Measurements from ENCODE around the gene RNF141.

Gene RNF141

DNA sequence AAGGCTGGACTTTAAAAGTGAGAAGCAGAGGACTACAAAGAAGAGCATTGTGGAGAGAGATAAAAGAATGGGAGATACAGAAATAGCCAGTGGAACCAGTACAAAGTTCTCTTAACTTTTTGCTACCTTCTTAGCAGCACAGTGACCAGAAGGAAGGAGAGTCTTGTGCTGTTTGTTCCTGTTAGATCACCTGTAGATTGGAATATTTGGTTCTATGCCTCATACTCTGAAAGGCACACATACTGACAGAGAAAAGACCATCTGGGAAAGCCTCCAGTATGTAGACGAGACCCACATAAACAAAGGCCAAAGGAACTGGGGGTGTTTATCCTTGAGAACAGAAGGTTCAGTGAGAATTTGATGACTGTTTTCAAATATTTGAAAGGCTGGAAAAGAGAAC lies 18.7 kb downstream of the RNF141 start:
- DNase-seq = no peak

- DNase-seq = no peak
These were observed 20.4 kb downstream of the RNF141 start for GRCh38 chr11:10520562-10520961.

DNA sequence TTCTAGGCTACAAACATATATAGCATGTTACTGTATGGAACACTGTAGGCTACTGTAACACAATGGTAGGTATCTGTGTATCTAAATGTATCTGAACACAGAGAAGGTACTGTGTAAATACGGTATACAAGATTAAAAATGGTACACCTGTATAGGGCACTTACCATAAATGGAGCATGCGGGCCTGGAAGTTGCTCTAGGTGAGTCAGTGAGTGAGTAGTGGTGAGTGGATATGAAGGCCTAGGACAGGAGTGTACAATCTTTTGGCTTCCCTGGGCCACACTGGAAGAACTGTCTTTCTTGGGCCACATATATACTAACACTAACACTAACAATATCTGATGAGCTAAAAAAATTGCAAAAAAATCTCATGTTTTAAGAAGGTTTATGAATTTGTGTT lies 21.4 kb downstream of the RNF141 start:
- no peak for DNase-seq

DNA sequence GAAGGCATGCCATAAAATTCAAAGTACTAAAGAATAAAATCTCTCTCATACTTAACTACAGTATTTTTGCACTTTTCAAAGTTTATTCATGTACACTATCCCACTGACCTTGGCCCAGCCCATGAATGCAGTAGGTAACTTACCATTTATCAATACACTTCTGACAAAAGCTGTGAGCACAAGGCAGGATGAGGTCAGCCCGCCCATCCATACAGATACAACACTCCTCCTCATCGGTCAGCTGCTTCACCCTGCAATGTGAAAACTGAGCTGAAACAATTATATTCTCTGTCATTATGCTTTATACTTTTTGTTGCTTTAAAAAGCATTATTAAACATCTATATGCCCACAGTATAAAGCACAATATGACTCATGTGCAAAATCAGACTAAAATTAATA lies 22.1 kb downstream of the RNF141 start:
- no peak for DNase-seq

DNA sequence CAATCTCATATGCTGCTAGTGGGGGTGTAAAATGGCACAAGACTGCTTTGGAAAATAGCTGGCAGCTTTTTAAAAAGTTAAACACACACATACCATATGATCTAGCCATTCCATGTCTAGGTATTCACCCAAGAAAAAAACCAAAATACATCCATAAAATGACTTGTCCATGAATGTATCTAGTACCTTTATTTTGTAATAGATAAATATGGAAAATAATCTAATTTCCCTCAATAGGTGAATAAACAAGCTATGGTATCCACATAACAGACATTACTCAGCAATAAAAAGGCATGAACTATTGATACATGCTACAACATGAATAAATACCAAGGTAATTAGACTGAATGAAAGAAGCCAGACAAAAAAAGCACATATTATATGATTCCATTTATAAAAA lies 22.9 kb downstream of the RNF141 start:
- no peak for DNase-seq

DNA sequence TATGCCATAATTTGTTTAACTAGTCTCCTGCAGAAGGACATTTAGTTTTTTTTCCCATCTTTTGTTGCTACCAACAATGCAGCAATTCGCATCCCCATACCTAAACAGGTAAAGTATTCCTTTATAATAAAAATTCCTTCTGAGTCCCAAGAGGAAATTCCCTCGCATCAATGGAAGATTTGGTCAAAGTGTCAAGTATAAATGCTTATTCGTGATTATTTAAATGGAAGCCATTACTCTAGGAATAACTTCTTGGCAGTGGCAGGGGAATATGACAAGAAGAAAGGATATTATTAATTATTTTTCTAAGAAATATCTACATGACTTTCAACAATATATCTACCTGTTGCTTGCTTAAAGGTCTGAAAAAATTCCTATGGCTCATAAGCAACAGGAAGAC lies 25.6 kb downstream of the RNF141 start:
- DNase-seq = no peak

- DNase-seq = no peak
These were observed 26.3 kb downstream of the RNF141 start for GRCh38 chr11:10514709-10515108.

DNA sequence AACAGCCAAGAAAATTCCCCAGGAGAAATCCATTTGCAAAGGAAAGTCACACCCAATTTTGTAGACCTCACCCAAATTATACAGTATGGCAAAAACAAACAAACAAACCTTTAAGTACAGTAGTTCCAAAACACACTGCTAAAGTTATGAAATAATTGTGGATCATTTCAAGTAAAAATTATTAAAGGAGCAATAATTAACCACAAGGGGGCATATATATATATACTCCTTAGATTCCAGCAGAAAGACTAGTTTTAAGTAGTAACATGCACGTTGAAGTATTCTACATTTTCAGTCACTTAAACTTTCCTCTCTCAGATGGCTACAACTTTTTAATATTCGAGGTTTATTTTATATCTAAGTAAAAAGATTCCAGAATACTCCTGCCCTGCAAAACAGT lies 26.8 kb downstream of the RNF141 start:
- no peak for DNase-seq

- no peak for DNase-seq
These were observed 29.8 kb downstream of the RNF141 start for GRCh38 chr11:10511181-10511621.

GRCh38 chr11:10506008-10506370 lies 35.0 kb downstream of the RNF141 start:
- no peak for DNase-seq

GRCh38 chr11:10505278-10506007 lies 35.5 kb downstream of the RNF141 start:
- DNase-seq = no peak

GRCh38 chr11:10504490-10504889 lies 36.5 kb downstream of the RNF141 start:
- no peak for DNase-seq

DNA sequence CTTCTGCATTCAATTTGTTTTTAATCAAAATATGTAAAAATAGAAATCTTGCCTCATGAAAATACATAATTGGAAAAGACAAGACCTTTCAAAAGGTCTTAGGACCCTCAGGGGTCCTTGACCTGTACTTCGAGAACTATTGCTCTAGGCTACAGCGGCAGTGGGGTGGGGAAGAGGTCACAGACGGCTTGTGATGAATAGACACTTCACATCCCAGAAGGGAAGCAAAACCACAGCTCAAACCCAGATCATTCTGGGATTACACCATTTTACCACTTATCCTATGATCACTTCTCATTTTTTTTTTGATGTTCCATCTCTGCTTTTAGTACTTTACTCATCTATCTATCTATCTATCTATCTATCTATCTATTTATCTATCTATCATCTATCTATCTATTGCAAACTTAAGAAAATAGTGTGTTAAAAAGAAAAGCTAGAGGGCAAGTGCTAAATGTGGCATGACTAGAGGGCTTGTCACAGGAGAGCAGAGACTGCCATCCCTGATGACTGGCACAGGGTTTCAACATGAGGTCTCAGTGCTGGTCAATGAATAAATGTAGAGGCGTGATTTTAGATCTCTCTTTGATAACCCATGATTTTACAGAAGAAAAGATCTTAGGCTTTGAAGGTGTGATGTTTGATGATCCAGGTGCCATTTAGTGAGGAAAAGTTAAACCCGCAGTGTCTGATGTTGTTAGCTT lies 37.1 kb downstream of the RNF141 start:
- no peak for DNase-seq

DNA sequence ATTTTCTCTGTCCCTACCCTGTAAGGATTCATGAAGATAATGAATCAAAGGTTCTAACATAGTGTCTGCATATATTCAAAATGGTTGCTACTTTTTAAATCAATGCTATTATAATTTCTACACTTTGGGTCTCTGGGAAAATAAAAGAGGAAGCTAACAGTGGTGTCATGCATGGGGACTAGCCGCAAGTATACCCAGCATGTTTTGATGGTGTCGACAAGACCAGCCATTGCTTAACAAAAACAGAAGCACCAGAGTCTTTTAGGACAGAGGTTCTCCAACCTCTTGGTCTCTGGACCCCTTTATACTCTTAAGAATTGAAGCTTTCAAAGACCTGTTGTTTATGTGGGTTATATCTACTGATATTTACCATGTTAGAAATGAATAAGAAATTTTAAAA lies 37.8 kb downstream of the RNF141 start:
- DNase-seq = peak; percentile 4 to 31

DNA sequence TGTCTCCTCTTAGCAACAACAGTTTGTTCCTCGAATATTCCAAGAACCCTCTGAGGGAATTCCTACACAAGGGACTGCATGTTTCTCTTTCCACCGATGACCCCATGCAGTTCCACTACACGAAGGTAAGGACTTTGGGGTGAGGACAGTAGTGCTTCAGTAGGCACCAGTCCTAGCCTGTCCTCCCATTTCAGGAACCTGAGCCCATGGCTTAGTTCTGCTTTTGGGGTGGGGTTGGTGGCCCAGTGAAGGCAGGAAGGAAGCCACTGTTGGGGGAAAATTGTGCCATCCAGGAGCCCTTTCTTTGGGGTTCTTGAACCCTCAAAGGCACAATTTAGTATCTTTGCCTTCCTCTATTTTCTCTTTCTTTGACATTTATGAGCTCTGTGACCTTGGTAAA lies 38.2 kb downstream of the RNF141 start:
- peak in 1 of 2 donors; percentile 31 for DNase-seq

- no peak for DNase-seq
These were observed 38.8 kb downstream of the RNF141 start for GRCh38 chr11:10502065-10502680.

- no peak for DNase-seq
These were observed 40.0 kb downstream of the RNF141 start for GRCh38 chr11:10500757-10501684.

DNA sequence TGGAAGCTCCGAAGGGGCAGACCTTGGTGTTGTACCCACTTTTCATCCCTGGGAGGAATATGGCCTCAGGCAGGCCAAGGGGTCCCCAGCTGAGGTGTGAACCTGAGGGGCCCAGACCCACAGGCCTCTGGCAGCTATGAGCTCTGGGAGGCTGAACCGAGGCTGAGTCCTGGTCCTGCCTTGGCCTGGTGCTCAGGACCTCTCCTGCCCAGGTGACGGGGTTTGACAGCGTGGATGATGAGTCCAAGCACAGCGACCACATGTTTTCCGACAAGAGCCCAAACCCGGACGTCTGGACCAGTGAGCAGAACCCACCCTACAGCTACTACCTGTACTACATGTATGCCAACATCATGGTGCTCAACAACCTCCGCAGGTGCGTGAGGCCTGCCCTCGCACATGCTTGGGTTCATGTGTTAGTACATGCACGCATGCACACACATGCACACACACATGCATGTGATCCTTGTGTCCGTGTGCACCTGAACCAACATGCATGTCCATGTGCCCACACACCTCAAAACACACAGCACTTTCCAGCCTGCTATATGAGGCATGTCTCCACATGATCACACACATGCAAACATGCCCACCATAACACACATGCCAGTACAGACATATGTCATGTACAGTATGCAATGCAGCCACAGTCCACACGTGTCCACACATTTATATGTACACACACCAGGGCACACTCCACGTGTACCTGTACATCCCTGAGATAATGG lies 40.9 kb downstream of the RNF141 start:
- DNase-seq = no peak

DNA sequence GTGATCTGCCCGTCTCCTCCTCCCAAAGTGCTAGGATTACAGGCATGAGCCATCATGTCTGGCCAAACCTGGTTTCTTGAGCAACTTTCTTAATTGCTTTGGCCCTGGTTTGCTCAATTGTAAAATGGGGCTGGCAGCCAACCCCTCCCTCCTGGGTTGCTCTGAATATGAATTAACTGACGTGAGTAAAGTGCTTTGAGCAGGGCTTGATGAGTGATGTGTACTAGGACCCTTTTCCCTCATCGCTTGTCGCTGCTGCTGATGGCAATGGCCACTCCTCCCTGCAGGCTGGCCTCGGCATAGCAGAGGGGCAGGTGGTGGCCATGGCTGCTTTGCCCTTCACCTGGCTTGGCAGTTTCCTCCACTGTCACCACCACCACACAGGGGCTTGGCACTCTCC lies 41.5 kb downstream of the RNF141 start:
- no peak for DNase-seq

DNA sequence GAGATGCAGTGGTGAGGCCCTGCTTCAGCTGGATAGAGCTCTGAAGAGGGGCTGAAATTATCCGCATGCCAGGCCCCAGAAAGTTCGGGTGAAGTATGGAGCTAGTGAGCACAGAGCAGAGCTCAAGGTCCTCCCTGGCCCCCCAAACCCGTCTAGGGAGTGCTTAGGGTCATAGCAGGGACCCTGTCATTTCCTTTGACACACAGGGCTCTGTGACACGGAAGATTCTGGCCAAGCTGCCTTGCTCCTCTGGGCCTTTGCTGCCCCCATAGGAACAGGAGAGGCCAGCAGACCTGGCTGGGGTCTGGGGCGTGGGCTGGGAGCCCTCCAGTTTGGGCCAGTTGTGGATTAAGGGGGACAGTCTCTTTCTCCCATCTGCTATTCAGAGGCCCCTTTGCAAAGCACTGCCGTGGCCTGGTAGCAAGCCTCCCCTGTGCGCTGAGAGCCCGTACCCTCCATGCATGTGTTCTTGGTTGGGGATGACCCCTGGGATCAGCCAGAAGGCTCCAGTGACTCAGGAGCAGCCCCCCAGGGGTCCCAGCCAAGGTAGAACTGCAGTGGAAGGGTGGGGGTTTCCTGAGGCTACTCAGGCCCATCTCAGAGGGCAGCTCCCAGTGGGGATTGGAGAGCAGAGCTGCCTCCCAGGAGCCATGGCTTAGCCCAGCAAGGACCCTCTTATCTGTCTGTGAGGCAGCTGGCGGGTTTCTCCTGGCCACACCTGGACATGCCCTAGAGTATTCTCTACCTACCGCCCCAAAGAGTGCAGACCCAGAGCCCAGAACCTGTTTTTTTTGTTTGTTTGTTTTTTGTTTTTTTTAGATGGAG lies 42.3 kb downstream of the RNF141 start:
- DNase-seq = no peak

DNA sequence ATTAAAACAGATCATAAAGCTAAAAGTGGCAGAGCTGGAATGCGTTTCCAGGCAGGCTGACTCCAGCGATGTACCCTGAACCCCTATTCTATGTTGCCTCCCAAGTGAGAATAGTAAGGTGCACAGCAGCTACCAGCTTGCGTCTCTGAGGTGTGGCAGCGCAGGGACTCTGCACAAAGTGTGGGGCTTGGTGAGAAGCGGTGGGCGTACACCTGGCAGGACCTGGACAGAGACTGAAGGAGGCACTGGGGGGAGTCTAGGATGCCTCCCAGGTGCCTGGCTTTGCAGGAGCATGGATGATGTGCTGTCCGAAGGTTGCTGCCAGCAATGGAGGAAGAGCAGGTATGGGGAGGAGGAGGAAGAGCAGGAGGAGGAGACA lies 43.0 kb downstream of the RNF141 start:
- no peak for DNase-seq
